ENCODE data around the gene KRT23.

KRT23 gene

GRCh38 chr17:40953881-40954280, 16.4 kb upstream of the KRT23 start:
- Histone ChIP-seq H3K4me3 (replicated peaks; ENCODE audit: low read depth, low read length) (no peak overlapping the region), H3K27me3 (replicated peaks; ENCODE audit: control insufficient read depth, insufficient read depth, low read length) (no peaks in the 10 kb centered on the region), H3K36me3 (ENCODE audit: control insufficient read depth, insufficient read depth, low read length) (no peaks in the 10 kb centered on the region)
- DNase-seq (ENCODE audit: extremely low read depth, insufficient read length), result no peak
- TF ChIP-seq CTCF (IDR thresholded peaks at IDR 0.05; ENCODE audit: insufficient read depth, low read length, poor library complexity, severe bottlenecking), result no peak

GRCh38 chr17:40952661-40953060, 15.2 kb upstream of the KRT23 start:
- DNase-seq (ENCODE audit: extremely low read depth, insufficient read length), result no peak
- Histone ChIP-seq H3K4me3 (replicated peaks; ENCODE audit: low read depth, low read length) (no peak overlapping the region), H3K27me3 (replicated peaks; ENCODE audit: control insufficient read depth, insufficient read depth, low read length) (no peaks in the 10 kb centered on the region), H3K36me3 (ENCODE audit: control insufficient read depth, insufficient read depth, low read length) (no peaks in the 10 kb centered on the region)
- no peak for TF ChIP-seq CTCF (IDR thresholded peaks at IDR 0.05; ENCODE audit: insufficient read depth, low read length, poor library complexity, severe bottlenecking)

GRCh38 chr17:40952154-40952553, 14.7 kb upstream of the KRT23 start:
- no peak overlapping the region for H3K4me3 ChIP-seq (replicated peaks; ENCODE audit: low read depth, low read length)
- no peaks in the 10 kb centered on the region for H3K36me3 ChIP-seq (ENCODE audit: control insufficient read depth, insufficient read depth, low read length)
- TF ChIP-seq CTCF (IDR thresholded peaks at IDR 0.05; ENCODE audit: insufficient read depth, low read length, poor library complexity, severe bottlenecking), result no peak
- DNase-seq (ENCODE audit: extremely low read depth, insufficient read length), result no peak
- H3K27me3 ChIP-seq (replicated peaks; ENCODE audit: control insufficient read depth, insufficient read depth, low read length), result no peaks in the 10 kb centered on the region

GRCh38 chr17:40951011-40951622, 13.7 kb upstream of the KRT23 start:
- Histone ChIP-seq H3K27me3 (replicated peaks; ENCODE audit: control insufficient read depth, insufficient read depth, low read length) (no peaks in the 10 kb centered on the region), H3K4me3 (replicated peaks; ENCODE audit: low read depth, low read length) (no peak overlapping the region), H3K36me3 (ENCODE audit: control insufficient read depth, insufficient read depth, low read length) (no peaks in the 10 kb centered on the region)
- no peak for DNase-seq (ENCODE audit: extremely low read depth, insufficient read length)
- no peak for TF ChIP-seq CTCF (IDR thresholded peaks at IDR 0.05; ENCODE audit: insufficient read depth, low read length, poor library complexity, severe bottlenecking)

GRCh38 chr17:40950176-40950575, 12.7 kb upstream of the KRT23 start:
- no peak for DNase-seq (ENCODE audit: extremely low read depth, insufficient read length)
- Histone ChIP-seq H3K27me3 (replicated peaks; ENCODE audit: control insufficient read depth, insufficient read depth, low read length) (no peaks in the 10 kb centered on the region), H3K36me3 (ENCODE audit: control insufficient read depth, insufficient read depth, low read length) (no peaks in the 10 kb centered on the region), H3K4me3 (replicated peaks; ENCODE audit: low read depth, low read length) (no peak overlapping the region)
- no peak for TF ChIP-seq CTCF (IDR thresholded peaks at IDR 0.05; ENCODE audit: insufficient read depth, low read length, poor library complexity, severe bottlenecking)

GRCh38 chr17:40949418-40949817, 12.0 kb upstream of the KRT23 start:
- Histone ChIP-seq H3K27me3 (replicated peaks; ENCODE audit: control insufficient read depth, insufficient read depth, low read length) (no peaks in the 10 kb centered on the region; the same call in 1 of the 2 replicates), H3K36me3 (ENCODE audit: control insufficient read depth, insufficient read depth, low read length) (no peaks in the 10 kb centered on the region), H3K4me3 (replicated peaks; ENCODE audit: low read depth, low read length) (no peak overlapping the region)
- no peak for TF ChIP-seq CTCF (IDR thresholded peaks at IDR 0.05; ENCODE audit: insufficient read depth, low read length, poor library complexity, severe bottlenecking)
- DNase-seq (ENCODE audit: extremely low read depth, insufficient read length), result no peak
